ENCODE data around the gene PATJ.
A peak's percentile ranks its signal among the peaks of the same experiment; 100 is the strongest.
"Not testable (repeated sequence)": the region's sequence is repeated elsewhere in the genome, so short reads cannot be mapped to it uniquely, and the experiment has no call there.

PATJ gene

DNA sequence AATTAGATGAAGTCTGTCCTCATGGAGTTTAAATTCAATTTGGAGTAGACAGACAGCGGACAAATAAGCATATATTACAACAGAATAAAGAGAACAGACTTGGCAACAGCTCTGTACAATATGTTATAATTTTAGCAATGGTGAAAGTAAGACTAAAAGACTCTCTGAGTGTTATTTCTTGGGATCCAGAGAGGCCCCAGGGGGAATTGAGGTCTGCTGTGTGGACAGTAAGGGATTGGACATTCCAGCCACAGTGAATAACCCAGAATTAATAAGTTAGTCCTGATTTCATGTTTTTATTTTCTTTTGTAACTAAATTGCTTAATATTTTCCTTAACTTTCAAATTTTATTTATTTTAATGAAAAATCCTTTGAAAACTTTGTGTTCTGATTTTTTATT lies 101.7 kb downstream of the PATJ start:
- H3K4me3 ChIP-seq (ENCODE audit: low read depth, low read length): no peak overlapping the region
- DNase-seq (ENCODE audit: low read depth): no peak
- TF ChIP-seq, protein P1, sequence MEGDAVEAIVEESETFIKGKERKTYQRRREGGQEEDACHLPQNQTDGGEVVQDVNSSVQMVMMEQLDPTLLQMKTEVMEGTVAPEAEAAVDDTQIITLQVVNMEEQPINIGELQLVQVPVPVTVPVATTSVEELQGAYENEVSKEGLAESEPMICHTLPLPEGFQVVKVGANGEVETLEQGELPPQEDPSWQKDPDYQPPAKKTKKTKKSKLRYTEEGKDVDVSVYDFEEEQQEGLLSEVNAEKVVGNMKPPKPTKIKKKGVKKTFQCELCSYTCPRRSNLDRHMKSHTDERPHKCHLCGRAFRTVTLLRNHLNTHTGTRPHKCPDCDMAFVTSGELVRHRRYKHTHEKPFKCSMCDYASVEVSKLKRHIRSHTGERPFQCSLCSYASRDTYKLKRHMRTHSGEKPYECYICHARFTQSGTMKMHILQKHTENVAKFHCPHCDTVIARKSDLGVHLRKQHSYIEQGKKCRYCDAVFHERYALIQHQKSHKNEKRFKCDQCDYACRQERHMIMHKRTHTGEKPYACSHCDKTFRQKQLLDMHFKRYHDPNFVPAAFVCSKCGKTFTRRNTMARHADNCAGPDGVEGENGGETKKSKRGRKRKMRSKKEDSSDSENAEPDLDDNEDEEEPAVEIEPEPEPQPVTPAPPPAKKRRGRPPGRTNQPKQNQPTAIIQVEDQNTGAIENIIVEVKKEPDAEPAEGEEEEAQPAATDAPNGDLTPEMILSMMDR (conservative IDR thresholded peaks at IDR 0.05; ENCODE audit: low read depth, low read length): no peak

DNA sequence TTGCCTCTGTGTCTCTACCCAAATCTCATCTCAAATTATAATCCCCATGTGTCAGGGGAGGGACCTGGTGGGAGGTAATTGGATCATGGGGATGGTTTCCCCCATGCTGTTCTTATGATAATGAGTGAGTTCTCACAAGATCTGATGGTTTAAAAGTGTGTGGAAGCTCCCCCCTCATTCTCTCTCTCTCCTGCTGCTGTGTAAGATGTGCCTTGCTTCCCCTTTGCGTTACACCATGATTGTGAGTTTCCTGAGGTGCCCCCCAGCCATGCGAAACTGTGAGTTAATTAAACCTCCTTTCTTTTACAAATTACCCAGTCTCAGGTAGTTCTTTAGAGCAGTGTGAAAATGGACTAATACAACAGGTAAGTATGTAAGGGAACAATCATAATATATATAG lies 102.4 kb downstream of the PATJ start:
- not testable (repeated sequence) for DNase-seq (ENCODE audit: low read depth); H3K4me3 ChIP-seq (ENCODE audit: low read depth, low read length)

DNA sequence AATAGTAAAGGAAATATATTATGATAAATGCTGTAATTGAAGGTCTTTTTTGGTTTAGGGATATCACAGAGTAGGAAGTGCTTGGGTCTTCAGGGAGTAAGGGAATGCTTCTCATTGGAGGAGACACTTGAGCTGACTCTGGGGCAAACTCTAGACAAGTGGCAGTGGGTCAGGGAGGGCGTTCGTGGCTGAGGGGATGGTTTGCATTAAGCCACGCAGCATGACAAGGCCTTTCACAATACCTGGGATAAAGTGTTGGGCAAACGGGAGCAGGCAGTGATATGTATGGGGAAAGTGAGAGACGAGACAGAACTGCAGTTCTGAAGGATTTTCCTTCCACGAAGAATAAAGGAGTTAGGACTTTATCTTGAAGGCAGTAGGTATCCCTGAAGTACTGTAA lies 109.0 kb downstream of the PATJ start:
- TF ChIP-seq, protein P1 (conservative IDR thresholded peaks at IDR 0.05; ENCODE audit: low read depth, low read length): no peak
- DNase-seq (ENCODE audit: low read depth): no peak
- H3K4me3 ChIP-seq (ENCODE audit: low read depth, low read length): no peak overlapping the region

DNA sequence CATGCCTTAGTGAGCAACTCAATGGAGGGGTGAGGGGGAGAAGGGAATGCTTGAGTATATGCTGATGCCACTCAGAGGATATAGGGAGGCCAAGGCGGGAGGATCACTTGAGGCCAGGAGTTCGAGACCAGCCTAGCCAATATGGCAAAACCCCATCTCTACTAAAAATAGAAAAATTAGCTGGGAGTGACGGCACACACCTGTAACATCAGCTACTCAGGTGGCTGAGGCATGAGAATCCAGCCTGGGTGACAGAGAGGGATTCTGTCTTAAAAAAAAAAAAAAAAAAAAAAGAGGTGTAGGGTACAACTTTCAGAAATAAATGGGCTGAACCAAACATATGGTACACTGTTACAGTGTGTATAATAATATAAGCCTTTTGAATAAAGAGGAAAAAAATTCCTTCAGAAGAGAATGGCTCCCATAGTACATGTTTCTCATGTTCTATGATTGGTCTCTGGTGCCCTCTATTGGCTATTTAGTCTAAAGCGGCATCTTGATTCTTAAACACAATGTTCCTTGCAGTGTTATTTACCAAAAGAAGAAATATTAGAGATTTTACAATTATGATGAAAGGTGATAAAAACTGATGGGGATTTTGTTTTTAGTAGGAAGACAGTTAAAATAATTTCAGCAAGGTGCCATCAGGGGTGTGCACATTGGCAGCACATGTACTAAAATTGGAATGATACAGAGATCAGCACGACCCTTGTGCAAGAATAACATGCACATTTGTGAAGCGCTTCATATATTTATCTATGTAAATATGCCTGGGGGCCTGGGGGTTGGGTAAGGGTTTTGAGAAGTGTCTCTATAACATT lies 109.8 kb downstream of the PATJ start:
- DNase-seq (ENCODE audit: low read depth): peak; percentile 90
- TF ChIP-seq, protein P1 (conservative IDR thresholded peaks at IDR 0.05; ENCODE audit: low read depth, low read length): peak; percentile 69
- H3K4me3 ChIP-seq (ENCODE audit: low read depth, low read length): no peak overlapping the region

DNA sequence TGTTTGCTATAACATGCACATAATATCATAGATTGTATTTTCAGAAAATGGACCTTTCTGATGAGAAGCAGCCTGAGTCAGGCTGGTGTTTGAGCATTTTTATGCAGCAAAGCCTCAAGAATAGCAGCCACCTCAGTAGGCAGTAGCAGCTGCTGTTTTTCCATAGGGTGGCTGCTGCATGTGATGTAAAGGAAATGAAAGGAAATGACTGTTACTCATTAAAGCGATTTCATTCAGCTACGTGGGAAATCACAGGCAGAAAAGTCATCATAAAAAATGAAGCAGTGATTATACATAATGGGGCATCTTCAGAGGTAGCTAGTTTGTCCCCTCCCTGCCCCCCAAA lies 110.4 kb downstream of the PATJ start:
- DNase-seq (ENCODE audit: low read depth): no peak
- TF ChIP-seq, protein P1 (conservative IDR thresholded peaks at IDR 0.05; ENCODE audit: low read depth, low read length): no peak

DNA sequence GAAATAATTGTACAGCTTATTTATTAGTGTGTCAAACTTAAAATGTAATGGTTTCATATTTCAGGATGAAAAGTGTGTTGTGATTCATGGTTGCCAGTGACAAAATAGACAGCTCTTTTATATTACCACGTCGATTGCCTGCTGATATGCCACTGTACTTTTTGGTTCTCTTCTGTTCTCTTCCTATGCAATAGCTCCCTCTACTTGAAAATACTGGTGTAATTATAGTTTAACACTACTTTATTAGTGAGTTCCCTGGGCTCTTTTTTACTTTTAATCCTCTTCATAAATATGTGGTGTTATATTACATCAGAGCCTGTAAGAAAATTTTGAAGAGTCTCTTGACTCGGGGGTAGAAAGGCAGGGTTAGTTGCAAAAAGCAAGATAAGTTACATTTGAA lies 111.3 kb downstream of the PATJ start:
- no peak overlapping the region for H3K4me3 ChIP-seq (ENCODE audit: low read depth, low read length)
- TF ChIP-seq, protein P1 (conservative IDR thresholded peaks at IDR 0.05; ENCODE audit: low read depth, low read length): peak; percentile 46
- DNase-seq (ENCODE audit: low read depth): peak; percentile 65

More for the DNA sequence above, 110.4 kb downstream of the PATJ start:
- H3K4me3 ChIP-seq (ENCODE audit: low read depth, low read length): no peak overlapping the region

DNA sequence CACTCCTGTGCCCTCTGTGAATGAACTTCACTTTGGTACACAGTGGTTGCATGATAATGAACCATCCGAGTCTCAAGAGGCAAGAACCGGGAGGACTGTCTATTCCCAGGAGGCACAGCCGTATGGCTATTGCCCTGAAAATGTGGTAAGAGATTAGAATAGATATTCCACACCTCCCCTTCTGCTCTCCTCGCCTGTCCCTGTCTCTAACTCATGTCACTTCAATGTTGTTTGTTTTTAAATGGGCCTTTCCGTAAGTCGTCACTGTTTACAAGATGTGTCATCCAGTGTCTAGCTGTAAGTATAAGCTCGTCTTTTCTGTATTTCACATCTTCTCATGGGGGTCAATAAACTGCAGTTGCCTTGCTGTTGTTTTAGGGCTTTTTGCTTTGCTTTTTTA lies 122.2 kb downstream of the PATJ start:
- H3K4me3 ChIP-seq (ENCODE audit: low read depth, low read length): no peak overlapping the region
- no peak for DNase-seq (ENCODE audit: low read depth)
- TF ChIP-seq, protein P1 (conservative IDR thresholded peaks at IDR 0.05; ENCODE audit: low read depth, low read length): no peak

Measured in choroid plexus epithelial cell (primary cell).